ENCODE measurements around the gene SCLY. TPM values are rescaled to one million over a fixed set of nuclear protein-coding genes. Genes with fewer than 3 reads are reported as not detected.

Gene SCLY
- total RNA-seq, 1 experiment from 2014 or later = 28.7 TPM

DNA sequence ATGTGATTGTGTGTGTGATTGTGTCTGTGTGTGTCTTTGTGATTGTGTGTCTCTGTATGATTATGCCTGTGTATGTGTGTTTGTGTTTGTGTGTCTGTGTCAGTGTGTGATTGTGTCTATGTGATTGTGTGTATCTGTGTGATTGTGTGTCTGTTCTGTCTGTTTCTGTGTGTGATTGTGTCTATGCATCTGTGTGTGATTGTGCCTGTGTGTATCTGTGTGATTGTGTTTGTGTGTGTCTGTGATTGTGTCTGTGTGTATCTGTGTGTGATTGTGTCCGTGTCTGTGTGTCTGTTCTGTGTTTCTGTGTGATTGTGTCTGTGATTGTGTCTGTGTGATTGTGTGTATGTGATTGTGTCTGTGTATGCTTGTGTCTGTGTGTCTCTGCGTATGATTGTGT is 65.5 kb downstream of the SCLY start:
- Histone ChIP-seq H3K79me2 (ENCODE audit: insufficient read depth, low read length) (no peaks in the 10 kb centered on the region), H3K4me3 (replicated peaks in 1 of 2; ENCODE audit: low read depth in 1 of 2, low read length in 2 of 2) (no peak overlapping the region), H3K9me2 (ENCODE audit: insufficient read depth) (no peaks in the 10 kb centered on the region), H3K27ac (ENCODE audit: low read depth, low read length) (no peak overlapping the region), H3K9me3 (ENCODE audit: control insufficient read depth in 1 of 2, insufficient read depth in 1 of 2, low read depth in 1 of 2, low read length in 2 of 2) (peaks cover 0 to 10% of the 10 kb centered on the region in 2 experiments; a peak in 1 of 4 replicates), H3K36me3 (ENCODE audit: control insufficient read depth in 1 of 2, insufficient read depth in 2 of 2, low read length in 2 of 2) (no peaks in the 10 kb centered on the region), H3K9ac (ENCODE audit: low read length) (no peak overlapping the region), H3K4me1 (ENCODE audit: control insufficient read depth in 1 of 2, insufficient read depth in 2 of 2, low read length in 2 of 2) (no peaks in the 10 kb centered on the region), H3K27me3 (ENCODE audit: insufficient read depth, low read length) (no peaks in the 10 kb centered on the region), H4K20me1 (ENCODE audit: insufficient read depth) (no peaks in the 10 kb centered on the region), H2AFZ (ENCODE audit: low read depth, low read length, poor library complexity, severe bottlenecking) (no peak overlapping the region), H3K4me2 (ENCODE audit: low read length) (no peak overlapping the region)
- no TSS peak for BruUV-seq (replicated peaks)
- POLR2A ChIA-PET = no interaction called here
- no peak for ATAC-seq
- intact Hi-C loops (cut with micrococcal nuclease) = no loop called here
- CTCF ChIA-PET = no interaction called here
- TF ChIP-seq CBX3 (IDR thresholded peaks at IDR 0.05; ENCODE audit: low read depth) (no peak), SP1 (IDR thresholded peaks at IDR 0.05; ENCODE audit: low read depth) (no peak), YY1 (IDR thresholded peaks at IDR 0.05; ENCODE audit: extremely low read depth, insufficient replicate concordance, low read depth, low read length) (no peak), SIN3A (IDR thresholded peaks at IDR 0.05; ENCODE audit: low read depth) (no peak), ZNF274 (IDR thresholded peaks at IDR 0.05; ENCODE audit: low read depth, low read length) (no peak), EZH2phosphoT487 (IDR thresholded peaks at IDR 0.05; ENCODE audit: borderline replicate concordance) (no peak), TCF7L2 (IDR thresholded peaks at IDR 0.05; ENCODE audit: borderline replicate concordance, extremely low read depth, insufficient read depth, insufficient read length) (no peak), FOSL1 (IDR thresholded peaks at IDR 0.05; ENCODE audit: low read depth) (no peak), CEBPB (IDR thresholded peaks at IDR 0.05; ENCODE audit: low read depth) (no peak), EZH2 (IDR thresholded peaks at IDR 0.05) (no peak), JUND (IDR thresholded peaks at IDR 0.05) (no peak), ZBTB33 (IDR thresholded peaks at IDR 0.05; ENCODE audit: extremely low read depth, insufficient replicate concordance, low read length) (no peak)
- TF ChIP-seq, protein P1, sequence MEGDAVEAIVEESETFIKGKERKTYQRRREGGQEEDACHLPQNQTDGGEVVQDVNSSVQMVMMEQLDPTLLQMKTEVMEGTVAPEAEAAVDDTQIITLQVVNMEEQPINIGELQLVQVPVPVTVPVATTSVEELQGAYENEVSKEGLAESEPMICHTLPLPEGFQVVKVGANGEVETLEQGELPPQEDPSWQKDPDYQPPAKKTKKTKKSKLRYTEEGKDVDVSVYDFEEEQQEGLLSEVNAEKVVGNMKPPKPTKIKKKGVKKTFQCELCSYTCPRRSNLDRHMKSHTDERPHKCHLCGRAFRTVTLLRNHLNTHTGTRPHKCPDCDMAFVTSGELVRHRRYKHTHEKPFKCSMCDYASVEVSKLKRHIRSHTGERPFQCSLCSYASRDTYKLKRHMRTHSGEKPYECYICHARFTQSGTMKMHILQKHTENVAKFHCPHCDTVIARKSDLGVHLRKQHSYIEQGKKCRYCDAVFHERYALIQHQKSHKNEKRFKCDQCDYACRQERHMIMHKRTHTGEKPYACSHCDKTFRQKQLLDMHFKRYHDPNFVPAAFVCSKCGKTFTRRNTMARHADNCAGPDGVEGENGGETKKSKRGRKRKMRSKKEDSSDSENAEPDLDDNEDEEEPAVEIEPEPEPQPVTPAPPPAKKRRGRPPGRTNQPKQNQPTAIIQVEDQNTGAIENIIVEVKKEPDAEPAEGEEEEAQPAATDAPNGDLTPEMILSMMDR (IDR thresholded peaks at IDR 0.05 in 2 of 3, conservative IDR thresholded peaks at IDR 0.05 in 1 of 3; ENCODE audit: borderline replicate concordance in 1 of 3, insufficient read depth in 1 of 3, low read depth in 2 of 3, low read length in 2 of 3) = no peak
- TF ChIP-seq, protein P2, sequence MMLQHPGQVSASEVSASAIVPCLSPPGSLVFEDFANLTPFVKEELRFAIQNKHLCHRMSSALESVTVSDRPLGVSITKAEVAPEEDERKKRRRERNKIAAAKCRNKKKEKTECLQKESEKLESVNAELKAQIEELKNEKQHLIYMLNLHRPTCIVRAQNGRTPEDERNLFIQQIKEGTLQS (IDR thresholded peaks at IDR 0.05) = no peak
- RAD21 ChIA-PET (ENCODE audit: low non-redundant PET in 1 of 2, low total read pairs in 2 of 2, uncharacterized antibody in 2 of 2, unreplicated experiment in 2 of 2) = no interaction called here
- no peak for DNase-seq (ENCODE audit: low read depth, low spot score)
